ENCODE data around the gene RNF14. TPM values are rescaled to one million over a fixed set of nuclear protein-coding genes. Genes with fewer than 3 reads are reported as not detected.

The RNF14 gene
- polyA plus RNA-seq, 1 donor from 2014 or later: 82.1 TPM

- H3K27ac ChIP-seq (ENCODE audit: low read length): no peak overlapping the region
- H3K79me2 ChIP-seq (replicated peaks; ENCODE audit: insufficient read depth, low read length): no peaks in the 10 kb centered on the region
- no peak overlapping the region for H3K4me3 ChIP-seq (ENCODE audit: low read length)
- no peaks in the 10 kb centered on the region for H4K20me1 ChIP-seq (ENCODE audit: insufficient read depth)
- no peak overlapping the region for H2AFZ ChIP-seq (ENCODE audit: low read depth, low read length)
- no peak for TF ChIP-seq RAD21 (conservative IDR thresholded peaks at IDR 0.05)
- TF ChIP-seq TAF1 (IDR thresholded peaks at IDR 0.05; ENCODE audit: low read depth): no peak
- no peak for TF ChIP-seq MXI1 (conservative IDR thresholded peaks at IDR 0.05; ENCODE audit: poor library complexity, severe bottlenecking)
- TF ChIP-seq EZH2 (IDR thresholded peaks at IDR 0.05; ENCODE audit: borderline replicate concordance, insufficient read depth, low read length, poor library complexity, severe bottlenecking): no peak
- TF ChIP-seq POLR2AphosphoS5 (IDR thresholded peaks at IDR 0.05): no peak
- no peak for TF ChIP-seq EP300 (conservative IDR thresholded peaks at IDR 0.05; ENCODE audit: poor library complexity, severe bottlenecking)
- H3K27me3 ChIP-seq (ENCODE audit: insufficient read depth, low read depth, low read length): no peaks in the 10 kb centered on the region
- H3K36me3 ChIP-seq (ENCODE audit: insufficient read depth, low read length): no peaks in the 10 kb centered on the region
- no peak overlapping the region for H3K4me2 ChIP-seq (ENCODE audit: low read length)
- H3K9me3 ChIP-seq (ENCODE audit: low read length): no peaks in the 10 kb centered on the region
- no peak overlapping the region for H3K9ac ChIP-seq (ENCODE audit: low read length)
- H3K9me2 ChIP-seq (ENCODE audit: insufficient read depth, low read length): no peaks in the 10 kb centered on the region
- H3F3A ChIP-seq (ENCODE audit: insufficient read depth, low read length, poor library complexity, severe bottlenecking): no peaks in the 10 kb centered on the region
These were observed 47.7 kb downstream of the RNF14 start for GRCh38 chr5:142016556-142016955.

- TF ChIP-seq EZH2 (IDR thresholded peaks at IDR 0.05; ENCODE audit: borderline replicate concordance, insufficient read depth, low read length, poor library complexity, severe bottlenecking) (no peak), POLR2AphosphoS5 (IDR thresholded peaks at IDR 0.05) (no peak), CTCF (IDR thresholded peaks at IDR 0.05; ENCODE audit: poor library complexity, severe bottlenecking) (no peak), MXI1 (conservative IDR thresholded peaks at IDR 0.05; ENCODE audit: poor library complexity, severe bottlenecking) (no peak), EP300 (conservative IDR thresholded peaks at IDR 0.05; ENCODE audit: poor library complexity, severe bottlenecking) (no peak), SMC3 (conservative IDR thresholded peaks at IDR 0.05; ENCODE audit: poor library complexity) (no peak), RAD21 (conservative IDR thresholded peaks at IDR 0.05) (no peak), TAF1 (IDR thresholded peaks at IDR 0.05; ENCODE audit: low read depth) (no peak), REST (IDR thresholded peaks at IDR 0.05; ENCODE audit: borderline replicate concordance) (no peak)
- H3K9me3 ChIP-seq (ENCODE audit: low read length): no peaks in the 10 kb centered on the region
- no peak overlapping the region for H2AFZ ChIP-seq (ENCODE audit: low read depth, low read length)
- no peak overlapping the region for H3K9ac ChIP-seq (ENCODE audit: low read length)
- no peak overlapping the region for H3K27ac ChIP-seq (ENCODE audit: low read length)
- H3K4me3 ChIP-seq (ENCODE audit: low read length): no peak overlapping the region
- no peaks in the 10 kb centered on the region for H4K20me1 ChIP-seq (ENCODE audit: insufficient read depth)
- H3K79me2 ChIP-seq (replicated peaks; ENCODE audit: insufficient read depth, low read length): no peaks in the 10 kb centered on the region
- no peaks in the 10 kb centered on the region for H3F3A ChIP-seq (ENCODE audit: insufficient read depth, low read length, poor library complexity, severe bottlenecking)
- H3K9me2 ChIP-seq (ENCODE audit: insufficient read depth, low read length): no peaks in the 10 kb centered on the region
- no peak overlapping the region for H3K4me2 ChIP-seq (ENCODE audit: low read length)
- no peaks in the 10 kb centered on the region for H3K36me3 ChIP-seq (ENCODE audit: insufficient read depth, low read length)
- H3K27me3 ChIP-seq (ENCODE audit: insufficient read depth, low read depth, low read length): no peaks in the 10 kb centered on the region
These were observed 49.0 kb downstream of the RNF14 start for GRCh38 chr5:142017832-142018427.

Data from neural cell (in vitro differentiated cells).